Neural cell (in vitro differentiated cells): ENCODE results near the gene SIKE1. TPM values are rescaled to one million over a fixed set of nuclear protein-coding genes. Genes with fewer than 3 reads are reported as not detected.

Experiments used
- H2AFZ ChIP-seq: fragments of 200-600, 300-800 bp; sonication (generic), shearing (Covaris generic); 2 replicates; pipeline ENCODE4 v1.6.0; 2014; ENCODE audit warnings: low read depth, mild to moderate bottlenecking, antibody characterized with exemption, low read length, moderate library complexity
- H3F3A ChIP-seq: fragments of 200-600 bp; shearing (Covaris generic); 2 replicates; pipeline ENCODE4 v1.6.1; 2016; ENCODE audit warnings: mild to moderate bottlenecking, moderate library complexity, mixed read lengths, antibody characterized with exemption, low read length; ENCODE audit not compliant: insufficient read depth, poor library complexity, severe bottlenecking
- H3K27ac ChIP-seq: fragments of 200-600, 300-800 bp; sonication (generic), shearing (Covaris generic); 2 replicates; pipeline ENCODE4 v1.5.1; 2014; ENCODE audit warnings: mild to moderate bottlenecking, low read length, moderate library complexity
- H3K27me3 ChIP-seq: fragments of 300-800, 200-600 bp; sonication (generic), shearing (Covaris generic); 2 replicates; pipeline ENCODE4 v1.6.0; 2014; ENCODE audit warnings: mild to moderate bottlenecking, low read depth, low read length, moderate library complexity; ENCODE audit not compliant: insufficient read depth
- H3K36me3 ChIP-seq: fragments of 300-800, 200-600 bp; sonication (generic), shearing (Covaris generic); 2 replicates; pipeline ENCODE4 v1.5.1; 2014; ENCODE audit warnings: mild to moderate bottlenecking, antibody characterized with exemption, low read length, moderate library complexity; ENCODE audit not compliant: insufficient read depth
- H3K4me2 ChIP-seq: fragments of 300-800, 200-600 bp; sonication (generic), shearing (Covaris generic); 2 replicates; pipeline ENCODE4 v1.6.0; 2014; ENCODE audit warnings: mild to moderate bottlenecking, low read length
- H3K4me3 ChIP-seq: fragments of 300-800, 200-600 bp; sonication (generic), shearing (Covaris generic); 2 replicates; pipeline ENCODE4 v1.5.1; 2014; ENCODE audit warnings: mild to moderate bottlenecking, low read length, moderate library complexity
- H3K79me2 ChIP-seq: fragments of 200-600 bp; shearing (Covaris generic); replicated peaks from 2 replicates; pipeline ENCODE4 v1.6.0; 2014; ENCODE audit warnings: mild to moderate bottlenecking, low read length, moderate library complexity; ENCODE audit not compliant: insufficient read depth
- H3K9ac ChIP-seq: fragments of 300-800, 200-600 bp; sonication (generic), shearing (Covaris generic); 2 replicates; pipeline ENCODE4 v1.6.1; 2016; ENCODE audit warnings: mild to moderate bottlenecking, low read length, mixed read lengths
- H3K9me2 ChIP-seq: fragments of 200-600 bp; shearing (Covaris generic); 2 replicates; pipeline ENCODE4 v1.6.1; 2016; ENCODE audit warnings: mild to moderate bottlenecking, low read length, mixed read lengths; ENCODE audit not compliant: insufficient read depth
- H3K9me3 ChIP-seq: fragments of 200-600, 300-800 bp; sonication (generic), shearing (Covaris generic); 2 replicates; pipeline ENCODE4 v1.6.1; 2016; ENCODE audit warnings: mild to moderate bottlenecking, mixed run types, low read length, moderate library complexity, mixed read lengths
- H4K20me1 ChIP-seq: fragments of 200-600 bp; shearing (Covaris generic); 2 replicates; pipeline ENCODE4 v1.6.1; 2016; ENCODE audit warnings: mild to moderate bottlenecking, mixed run types; ENCODE audit not compliant: insufficient read depth
- CTCF ChIP-seq: fragments of 450-650 bp; IDR thresholded peaks from 2 replicates; pipeline ENCODE4 v1.5.1; 2014; ENCODE audit warnings: antibody characterized with exemption, mild to moderate bottlenecking, moderate library complexity; ENCODE audit not compliant: poor library complexity, severe bottlenecking
- EP300 ChIP-seq: fragments of 450-650 bp; conservative IDR thresholded peaks from 2 replicates; pipeline ENCODE4 v1.6.1; 2014; ENCODE audit warnings: antibody characterized with exemption, mild to moderate bottlenecking, moderate library complexity; ENCODE audit not compliant: poor library complexity, severe bottlenecking
- EZH2 ChIP-seq: fragments of 200-600, 300-800 bp; shearing (Covaris generic), sonication (generic); IDR thresholded peaks from 2 replicates; pipeline ENCODE4 v1.6.1; 2014; ENCODE audit warnings: antibody characterized with exemption, low read length, borderline replicate concordance, mild to moderate bottlenecking; ENCODE audit not compliant: insufficient read depth, poor library complexity, severe bottlenecking
- MXI1 ChIP-seq: fragments of 450-650 bp; conservative IDR thresholded peaks from 2 replicates; pipeline ENCODE4 v1.6.1; 2014; ENCODE audit warnings: antibody characterized with exemption, mild to moderate bottlenecking; ENCODE audit not compliant: poor library complexity, severe bottlenecking
- POLR2AphosphoS5 ChIP-seq: IDR thresholded peaks from 2 replicates; pipeline ENCODE4 v1.6.1; 2012
- RAD21 ChIP-seq: fragments of 450-650 bp; conservative IDR thresholded peaks from 2 replicates; pipeline ENCODE4 v1.6.1; 2014; ENCODE audit warnings: antibody characterized with exemption, mild to moderate bottlenecking, moderate library complexity
- SMC3 ChIP-seq: fragments of 450-650 bp; conservative IDR thresholded peaks from 2 replicates; pipeline ENCODE4 v1.6.1; 2014; ENCODE audit warnings: antibody characterized with exemption, mild to moderate bottlenecking, moderate library complexity; ENCODE audit not compliant: poor library complexity
- TAF1 ChIP-seq: IDR thresholded peaks from 2 replicates; pipeline ENCODE4 v1.6.1; 2012; ENCODE audit warnings: low read depth
- polyA plus RNA-seq: library from polyadenylated mRNA; depleted of rRNA; stranded (reverse); fragments of >200 nt; gene quantifications from 2 replicates; pipeline ENCODE4 v1.2.3, GENCODE V29; 2014
- TF ChIP-seq, protein P1 (sequence below): IDR thresholded peaks from 2 replicates; pipeline ENCODE4 v1.6.1; 2012; ENCODE audit warnings: borderline replicate concordance

The SIKE1 gene
- polyA plus RNA-seq, 1 donor from 2014 or later: 49.1 TPM

- Histone ChIP-seq H3K4me3 (peak overlapping the region; percentile 78), H4K20me1 (peaks cover 10% of the 10 kb centered on the region), H3K79me2 (peaks cover 51% of the 10 kb centered on the region), H3K27me3 (no peaks in the 10 kb centered on the region), H3K27ac (peak overlapping the region; percentile 100), H3K4me2 (peak overlapping the region; percentile 96), H3K36me3 (no peaks in the 10 kb centered on the region), H3K9ac (peak overlapping the region; percentile 100), H3F3A (peaks cover 4% of the 10 kb centered on the region), H2AFZ (peak overlapping the region; percentile 67), H3K9me3 (no peaks in the 10 kb centered on the region), H3K9me2 (no peaks in the 10 kb centered on the region)
- TF ChIP-seq CTCF (no peak), EZH2 (no peak), TAF1 (no peak), POLR2AphosphoS5 (no peak), SMC3 (no peak), RAD21 (no peak), EP300 (no peak), MXI1 (peak; percentile 85)
- TF ChIP-seq, protein P1, sequence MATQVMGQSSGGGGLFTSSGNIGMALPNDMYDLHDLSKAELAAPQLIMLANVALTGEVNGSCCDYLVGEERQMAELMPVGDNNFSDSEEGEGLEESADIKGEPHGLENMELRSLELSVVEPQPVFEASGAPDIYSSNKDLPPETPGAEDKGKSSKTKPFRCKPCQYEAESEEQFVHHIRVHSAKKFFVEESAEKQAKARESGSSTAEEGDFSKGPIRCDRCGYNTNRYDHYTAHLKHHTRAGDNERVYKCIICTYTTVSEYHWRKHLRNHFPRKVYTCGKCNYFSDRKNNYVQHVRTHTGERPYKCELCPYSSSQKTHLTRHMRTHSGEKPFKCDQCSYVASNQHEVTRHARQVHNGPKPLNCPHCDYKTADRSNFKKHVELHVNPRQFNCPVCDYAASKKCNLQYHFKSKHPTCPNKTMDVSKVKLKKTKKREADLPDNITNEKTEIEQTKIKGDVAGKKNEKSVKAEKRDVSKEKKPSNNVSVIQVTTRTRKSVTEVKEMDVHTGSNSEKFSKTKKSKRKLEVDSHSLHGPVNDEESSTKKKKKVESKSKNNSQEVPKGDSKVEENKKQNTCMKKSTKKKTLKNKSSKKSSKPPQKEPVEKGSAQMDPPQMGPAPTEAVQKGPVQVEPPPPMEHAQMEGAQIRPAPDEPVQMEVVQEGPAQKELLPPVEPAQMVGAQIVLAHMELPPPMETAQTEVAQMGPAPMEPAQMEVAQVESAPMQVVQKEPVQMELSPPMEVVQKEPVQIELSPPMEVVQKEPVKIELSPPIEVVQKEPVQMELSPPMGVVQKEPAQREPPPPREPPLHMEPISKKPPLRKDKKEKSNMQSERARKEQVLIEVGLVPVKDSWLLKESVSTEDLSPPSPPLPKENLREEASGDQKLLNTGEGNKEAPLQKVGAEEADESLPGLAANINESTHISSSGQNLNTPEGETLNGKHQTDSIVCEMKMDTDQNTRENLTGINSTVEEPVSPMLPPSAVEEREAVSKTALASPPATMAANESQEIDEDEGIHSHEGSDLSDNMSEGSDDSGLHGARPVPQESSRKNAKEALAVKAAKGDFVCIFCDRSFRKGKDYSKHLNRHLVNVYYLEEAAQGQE: peak; percentile 55
Measured at GRCh38 chr1:114756949-114757454, 23.5 kb downstream of the SIKE1 start.

DNA sequence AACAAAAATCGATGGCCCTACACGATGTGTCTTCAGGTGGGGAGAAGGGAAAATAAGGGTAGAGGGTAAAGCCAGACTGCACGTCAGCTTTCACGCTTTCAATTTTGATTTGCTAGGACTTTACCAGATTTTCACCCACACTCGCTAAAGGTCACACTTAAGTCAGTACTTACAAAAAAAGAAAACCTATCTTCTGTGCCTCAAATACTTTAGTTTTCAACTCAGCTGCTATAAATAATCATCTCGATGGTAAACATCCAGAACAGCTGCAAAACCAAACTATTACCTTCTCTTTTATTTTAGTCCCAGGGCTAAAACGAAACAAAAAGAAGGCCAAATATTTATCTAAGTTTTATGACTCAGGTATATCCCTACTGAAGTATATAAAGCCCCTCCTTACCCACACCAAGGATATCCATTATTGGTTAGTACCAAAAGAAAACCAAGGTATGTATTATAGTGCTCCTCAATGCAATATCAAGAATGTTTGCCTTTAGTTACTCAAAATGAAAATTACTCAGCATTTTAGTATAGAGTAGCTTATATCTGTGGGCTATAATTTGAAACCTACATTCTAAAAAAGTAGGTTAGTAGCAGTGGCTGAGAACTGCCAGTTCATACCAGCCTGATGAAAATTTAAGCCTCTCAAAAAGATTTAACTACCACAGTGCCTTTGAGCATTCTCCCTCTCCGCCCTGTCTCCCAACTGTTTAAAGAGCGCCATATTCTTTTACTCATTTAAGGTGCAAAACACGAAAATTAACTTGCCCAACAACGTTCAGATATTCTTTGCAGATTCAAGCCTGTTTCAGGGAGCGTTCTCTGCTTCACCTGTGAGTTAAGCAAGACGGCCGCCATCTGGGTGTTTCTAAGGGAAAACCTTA lies 24.2 kb downstream of the SIKE1 start:
- Histone ChIP-seq H4K20me1 (peaks cover 16% of the 10 kb centered on the region), H3K27ac (peak overlapping the region; percentile 100), H3K9me2 (no peaks in the 10 kb centered on the region), H3F3A (peaks cover 4% of the 10 kb centered on the region), H3K4me2 (peak overlapping the region; percentile 96), H2AFZ (peak overlapping the region; percentile 67), H3K9ac (peak overlapping the region; percentile 100), H3K4me3 (peak overlapping the region; percentile 78), H3K27me3 (no peaks in the 10 kb centered on the region), H3K36me3 (no peaks in the 10 kb centered on the region), H3K9me3 (no peaks in the 10 kb centered on the region), H3K79me2 (peaks cover 59% of the 10 kb centered on the region)
- TF ChIP-seq RAD21 (no peak), SMC3 (no peak), EZH2 (no peak), POLR2AphosphoS5 (no peak), EP300 (no peak), CTCF (no peak), MXI1 (no peak), TAF1 (no peak)
- TF ChIP-seq, protein P1: no peak
